Lower lobe of right lung (tissue), 2 donors: ENCODE data around the gene LILRB4. TPM values are rescaled to one million over a fixed set of nuclear protein-coding genes. Genes with fewer than 3 reads are reported as not detected.
"Not testable (repeated sequence)": the region's sequence is repeated elsewhere in the genome, so short reads cannot be mapped to it uniquely, and the experiment has no call there.

Experiments used
- ATAC-seq, 2 donors: fragments of 200-7000 bp; cut with Tn5 transposase; one replicate each; pipeline ENCODE4 v1.9.1; 2020 to 2022; ENCODE audit warnings: mild to moderate bottlenecking in 2 of 2, moderate library complexity in 2 of 2
- DNase-seq: peaks from one replicate; pipeline ENCODE4 v3.0.0-alpha.2; 2020
- H3K27ac ChIP-seq: fragments of 200-600 bp; one replicate; pipeline ENCODE4 v1.8.0; 2022
- H3K27me3 ChIP-seq: fragments of 200-600 bp; one replicate; pipeline ENCODE4 v1.8.0; 2022; ENCODE audit warnings: low read depth
- H3K36me3 ChIP-seq: fragments of 200-600 bp; one replicate; pipeline ENCODE4 v1.8.0; 2022; ENCODE audit warnings: mild to moderate bottlenecking
- H3K4me1 ChIP-seq: fragments of 200-600 bp; one replicate; pipeline ENCODE4 v1.8.0; 2022
- H3K4me3 ChIP-seq: fragments of 200-600 bp; one replicate; pipeline ENCODE4 v1.8.0; 2022; ENCODE audit warnings: mild to moderate bottlenecking
- H3K9me3 ChIP-seq: fragments of 200-600 bp; one replicate; pipeline ENCODE4 v1.8.0; 2022
- intact Hi-C: fragments of 100-400 bp; cut with DNase I; formaldehyde crosslinking; loops from one replicate; pipeline ENCODE4 v1.11.0; 2022
- total RNA-seq: library from RNA; stranded (reverse); fragmentation: NEBNext Ultra II Directional; extraction: Animal tissue kit (Norgen Biotek cat#: 25700); gene quantifications from one replicate; pipeline ENCODE4 v1.2.1, GENCODE V29; 2021
- TF ChIP-seq, protein P1 (sequence below): fragments of 200-600 bp; IDR thresholded peaks from one replicate; pipeline ENCODE4 v1.8.0; 2022; ENCODE audit warnings: antibody characterized with exemption, mild to moderate bottlenecking
- donor health status: DM: no; HTN: yes; CAD: no; lungs with severe emphysema.

The LILRB4 gene
- total RNA-seq, 1 donor from 2014 or later = 43.7 TPM

DNA sequence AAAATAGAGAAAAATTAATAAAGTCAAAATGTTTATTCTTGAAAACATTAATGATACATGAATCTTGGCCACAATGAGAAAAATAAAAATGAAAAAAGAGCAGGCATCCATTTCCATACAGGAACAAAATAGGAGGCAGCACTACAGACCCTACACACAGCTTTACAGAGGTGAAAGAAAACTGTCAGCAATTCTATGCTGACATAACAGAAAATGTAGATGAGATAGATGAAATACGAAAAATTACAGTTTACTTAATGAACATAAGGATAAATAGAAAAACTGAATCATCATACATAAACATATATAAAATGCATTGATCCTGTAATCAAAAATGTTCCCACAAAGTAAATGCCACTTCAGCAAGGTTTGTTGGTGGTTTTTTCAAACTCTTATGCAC, 5.6 kb downstream of the LILRB4 start:
- DNase-seq (no peak), ATAC-seq (no peak)
- TF ChIP-seq, protein P1, sequence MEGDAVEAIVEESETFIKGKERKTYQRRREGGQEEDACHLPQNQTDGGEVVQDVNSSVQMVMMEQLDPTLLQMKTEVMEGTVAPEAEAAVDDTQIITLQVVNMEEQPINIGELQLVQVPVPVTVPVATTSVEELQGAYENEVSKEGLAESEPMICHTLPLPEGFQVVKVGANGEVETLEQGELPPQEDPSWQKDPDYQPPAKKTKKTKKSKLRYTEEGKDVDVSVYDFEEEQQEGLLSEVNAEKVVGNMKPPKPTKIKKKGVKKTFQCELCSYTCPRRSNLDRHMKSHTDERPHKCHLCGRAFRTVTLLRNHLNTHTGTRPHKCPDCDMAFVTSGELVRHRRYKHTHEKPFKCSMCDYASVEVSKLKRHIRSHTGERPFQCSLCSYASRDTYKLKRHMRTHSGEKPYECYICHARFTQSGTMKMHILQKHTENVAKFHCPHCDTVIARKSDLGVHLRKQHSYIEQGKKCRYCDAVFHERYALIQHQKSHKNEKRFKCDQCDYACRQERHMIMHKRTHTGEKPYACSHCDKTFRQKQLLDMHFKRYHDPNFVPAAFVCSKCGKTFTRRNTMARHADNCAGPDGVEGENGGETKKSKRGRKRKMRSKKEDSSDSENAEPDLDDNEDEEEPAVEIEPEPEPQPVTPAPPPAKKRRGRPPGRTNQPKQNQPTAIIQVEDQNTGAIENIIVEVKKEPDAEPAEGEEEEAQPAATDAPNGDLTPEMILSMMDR = no peak
- peaks cover 5% of the 10 kb centered on the region for H3K27me3 ChIP-seq
- H3K36me3 ChIP-seq = no peaks in the 10 kb centered on the region
- H3K9me3 ChIP-seq = no peaks in the 10 kb centered on the region
- no peak overlapping the region for H3K4me3 ChIP-seq
- intact Hi-C loops = no loop called here
- H3K4me1 ChIP-seq = peaks cover 5% of the 10 kb centered on the region
- H3K27ac ChIP-seq = no peak overlapping the region

DNA sequence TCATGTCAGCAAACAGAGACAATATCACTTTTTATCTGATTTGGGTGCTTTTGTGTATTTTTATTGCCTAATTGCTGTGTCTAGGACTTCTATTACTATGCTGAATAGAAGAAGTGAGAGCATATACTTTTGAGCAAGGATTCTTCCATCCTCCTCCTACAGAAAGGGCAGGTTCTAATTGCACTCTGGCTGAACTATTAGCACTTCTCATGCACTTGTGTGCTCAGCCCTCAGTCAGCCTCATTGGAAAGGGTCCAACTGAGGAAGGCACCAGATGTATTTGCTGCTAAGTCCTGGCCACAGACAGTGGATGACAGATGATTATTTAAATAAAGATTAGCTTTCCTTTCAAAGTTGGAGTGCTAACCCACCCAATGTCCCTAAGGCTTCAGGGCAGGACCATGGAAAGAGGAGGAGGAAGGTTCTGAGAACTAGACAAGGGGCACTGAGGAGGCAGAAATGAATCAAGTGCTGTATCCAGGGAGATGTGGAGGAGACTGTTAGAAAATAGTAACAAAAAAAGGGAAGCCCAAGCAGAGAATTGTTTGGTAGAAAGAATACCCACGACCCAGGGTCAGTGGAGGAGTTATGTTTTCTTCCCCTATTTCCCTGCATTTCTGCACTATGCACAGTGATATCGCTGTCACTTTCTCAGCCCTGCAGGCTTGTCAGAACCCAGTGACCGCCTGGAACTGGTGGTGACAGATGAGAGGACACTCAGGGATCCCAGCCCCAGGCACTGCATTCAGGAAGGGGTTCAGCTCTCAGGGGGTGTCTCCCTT, 8.0 kb downstream of the LILRB4 start:
- H3K4me1 ChIP-seq = peaks cover 5% of the 10 kb centered on the region
- H3K36me3 ChIP-seq = no peaks in the 10 kb centered on the region
- TF ChIP-seq, protein P1 = no peak
- no peaks in the 10 kb centered on the region for H3K9me3 ChIP-seq
- H3K27ac ChIP-seq = no peak overlapping the region
- intact Hi-C loops = no loop called here
- no peak for DNase-seq
- no peak overlapping the region for H3K4me3 ChIP-seq
- H3K27me3 ChIP-seq = no peaks in the 10 kb centered on the region
- peak in 1 of 2 donors; percentile 51 for ATAC-seq

- Histone ChIP-seq H3K4me1 (peaks cover 5% of the 10 kb centered on the region), H3K36me3 (no peaks in the 10 kb centered on the region), H3K27ac (no peak overlapping the region), H3K9me3 (no peaks in the 10 kb centered on the region), H3K27me3 (peaks cover 9% of the 10 kb centered on the region), H3K4me3 (no peak overlapping the region)
- TF ChIP-seq, protein P1 = no peak
- intact Hi-C loops = no loop called here
- DNase-seq = no peak
- peak in 1 of 2 donors; percentile 65 for ATAC-seq
Observed at GRCh38 chr19:54673222-54673621, 10.4 kb downstream of the LILRB4 start.

- peaks cover 9% of the 10 kb centered on the region for H3K27me3 ChIP-seq
- H3K9me3 ChIP-seq = no peaks in the 10 kb centered on the region
- TF ChIP-seq, protein P1 = peak; percentile 59
- H3K4me3 ChIP-seq = no peak overlapping the region
- DNase-seq = no peak
- no peak overlapping the region for H3K27ac ChIP-seq
- intact Hi-C loops = no loop called here
- no peaks in the 10 kb centered on the region for H3K36me3 ChIP-seq
- H3K4me1 ChIP-seq = peaks cover 5% of the 10 kb centered on the region
- ATAC-seq = peak in 1 of 2 donors; percentile 33
Observed at GRCh38 chr19:54674021-54674617, 11.3 kb downstream of the LILRB4 start.

DNA sequence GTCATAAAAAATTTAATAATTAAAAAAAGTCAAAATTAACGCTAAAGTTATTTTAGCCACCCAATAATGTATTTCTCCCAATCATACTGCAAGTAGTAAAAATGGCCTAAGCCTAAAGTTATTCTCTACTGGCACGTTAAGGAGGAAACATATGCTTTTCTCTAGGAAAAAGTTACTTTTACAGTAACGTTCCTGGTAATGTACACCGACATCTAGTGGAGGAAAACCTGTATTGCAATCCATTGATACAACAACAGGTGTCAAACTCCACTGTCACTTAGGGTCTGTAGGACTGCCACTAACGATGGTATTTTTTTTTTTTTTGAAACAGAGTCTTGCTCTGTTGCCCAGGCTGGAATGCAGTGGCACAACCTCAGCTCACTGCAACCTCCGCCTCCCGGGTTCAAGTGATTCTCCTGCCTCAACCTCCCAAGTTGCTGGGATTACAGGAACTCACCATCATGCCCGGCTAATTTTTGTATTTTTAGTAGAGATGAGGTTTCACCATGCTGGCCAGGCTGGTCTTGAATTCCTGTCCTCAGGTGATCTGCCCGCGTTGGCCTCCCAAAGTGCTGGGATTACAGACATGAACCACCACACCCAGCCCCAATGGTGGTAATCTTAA, 13.5 kb downstream of the LILRB4 start:
- ATAC-seq, H3K4me1 ChIP-seq, H3K4me3 ChIP-seq, intact Hi-C loops, H3K36me3 ChIP-seq, DNase-seq, H3K9me3 ChIP-seq, H3K27ac ChIP-seq, H3K27me3 ChIP-seq: not testable (repeated sequence)
- TF ChIP-seq, protein P1 = peak; percentile 83
